WTC11 (cell line): ENCODE data around the gene SYNC. TPM values are rescaled to one million over a fixed set of nuclear protein-coding genes. Genes with fewer than 3 reads are reported as not detected.
A peak's percentile ranks its signal among the peaks of the same experiment; 100 is the strongest.

Experiments used
- ATAC-seq: fragments of 200-7000 bp; cut with Tn5 transposase; 2 replicates; pipeline ENCODE4 v1.10.0; 2021; ENCODE audit warnings: mild to moderate bottlenecking, moderate library complexity
- CTCF ChIA-PET: fragments of 300-600 bp; sonication (Branson Sonifier 250); formaldehyde crosslinking; loops from one replicate; lab custom pipeline; 2021; ENCODE audit warnings: antibody characterized with exemption; lab: Charles Lee
- POLR2A ChIA-PET: fragments of 350-600 bp; sonication (Branson Sonifier 250); formaldehyde crosslinking; loops from one replicate; lab custom pipeline; 2021; ENCODE audit warnings: antibody characterized with exemption; lab: Charles Lee
- DNase-seq: peaks from one replicate; pipeline ENCODE4 v3.0.0; 2021; ENCODE audit warnings: low spot score
- H3K27ac Mint-ChIP-seq: 2 replicates; pipeline ENCODE4 v1.8.0; 2021; ENCODE audit warnings: mixed read lengths
- H3K27me3 Mint-ChIP-seq: 2 replicates; pipeline ENCODE4 v1.8.0; 2021; ENCODE audit warnings: low read depth, mild to moderate bottlenecking, moderate library complexity, mixed read lengths
- H3K36me3 Mint-ChIP-seq: 2 replicates; pipeline ENCODE4 v1.8.0; 2021; ENCODE audit warnings: mixed read lengths
- H3K4me1 Mint-ChIP-seq: 2 replicates; pipeline ENCODE4 v1.8.0; 2022; ENCODE audit warnings: mixed read lengths
- H3K4me3 Mint-ChIP-seq: 2 replicates; pipeline ENCODE4 v1.8.0; 2021; ENCODE audit warnings: mild to moderate bottlenecking, moderate library complexity, mixed read lengths
- H3K9me3 Mint-ChIP-seq: 2 replicates; pipeline ENCODE4 v1.8.0; 2021; ENCODE audit warnings: mixed read lengths
- ATF1 ChIP-seq: sonication (generic); formaldehyde crosslinking; IDR thresholded peaks from 2 replicates; pipeline ENCODE4 v1.8.1; 2023; ENCODE audit warnings: mild to moderate bottlenecking, moderate library complexity, missing genetic modification reagents
- GRHL2 ChIP-seq: fragments of 250-450 bp; sonication (Bioruptor Pico); IDR thresholded peaks from 2 replicates; pipeline ENCODE4 v1.8.0; 2022; ENCODE audit warnings: mild to moderate bottlenecking, moderate library complexity; ENCODE audit not compliant: insufficient replicate concordance, severe bottlenecking
- JAZF1 ChIP-seq: fragments of 250-450 bp; sonication (Bioruptor Pico); IDR thresholded peaks from 2 replicates; pipeline ENCODE4 v1.9.0; 2021; ENCODE audit warnings: moderate library complexity, mild to moderate bottlenecking, inconsistent platforms
- SMAD3 ChIP-seq: sonication (generic); formaldehyde crosslinking; IDR thresholded peaks from 2 replicates; pipeline ENCODE4 v1.8.0; 2022; ENCODE audit warnings: missing genetic modification reagents, mild to moderate bottlenecking, borderline replicate concordance
- SOX15 ChIP-seq: fragments of 250-450 bp; sonication (Bioruptor Pico); IDR thresholded peaks from 2 replicates; pipeline ENCODE4 v1.9.0; 2021; ENCODE audit warnings: mild to moderate bottlenecking
- TCF7 ChIP-seq: sonication (generic); formaldehyde crosslinking; IDR thresholded peaks from 2 replicates; pipeline ENCODE4 v1.8.0; 2022; ENCODE audit warnings: mild to moderate bottlenecking, low read depth, missing genetic modification reagents, moderate library complexity
- TEAD1 ChIP-seq: sonication (generic); formaldehyde crosslinking; IDR thresholded peaks from 2 replicates; pipeline ENCODE4 v1.8.0; 2022; ENCODE audit warnings: mild to moderate bottlenecking, missing genetic modification reagents
- ZNF423 ChIP-seq: fragments of 250-450 bp; sonication (Bioruptor Pico); IDR thresholded peaks from 2 replicates; pipeline ENCODE4 v2.1.2; 2022; ENCODE audit warnings: mild to moderate bottlenecking, moderate library complexity
- total RNA-seq: library from RNA; stranded (reverse); gene quantifications from 3 replicates; pipeline ENCODE4 v1.2.3, GENCODE V29; 2021
- TF ChIP-seq, protein P1 (sequence below): sonication (generic); formaldehyde crosslinking; conservative IDR thresholded peaks from 2 replicates; pipeline ENCODE4 v1.8.1; 2023; ENCODE audit warnings: mild to moderate bottlenecking, low read depth, missing genetic modification reagents, moderate library complexity
- TF ChIP-seq, protein P2 (sequence below): sonication (generic); formaldehyde crosslinking; IDR thresholded peaks from 2 replicates; pipeline ENCODE4 v1.8.0; 2023; ENCODE audit warnings: mild to moderate bottlenecking, missing genetic modification reagents
- TF ChIP-seq, protein P3 (sequence below): fragments of 250-450 bp; sonication (Bioruptor Pico); IDR thresholded peaks from 2 replicates; pipeline ENCODE4 v1.9.0; 2021; ENCODE audit warnings: mild to moderate bottlenecking, borderline replicate concordance
- TF ChIP-seq, protein P4 (sequence below): fragments of 250-450 bp; sonication (Bioruptor Pico); IDR thresholded peaks from 2 replicates; pipeline ENCODE4 v1.8.0; 2021; ENCODE audit warnings: mild to moderate bottlenecking

The SYNC gene
- total RNA-seq, 1 experiment from 2014 or later = 0.09 TPM

DNA sequence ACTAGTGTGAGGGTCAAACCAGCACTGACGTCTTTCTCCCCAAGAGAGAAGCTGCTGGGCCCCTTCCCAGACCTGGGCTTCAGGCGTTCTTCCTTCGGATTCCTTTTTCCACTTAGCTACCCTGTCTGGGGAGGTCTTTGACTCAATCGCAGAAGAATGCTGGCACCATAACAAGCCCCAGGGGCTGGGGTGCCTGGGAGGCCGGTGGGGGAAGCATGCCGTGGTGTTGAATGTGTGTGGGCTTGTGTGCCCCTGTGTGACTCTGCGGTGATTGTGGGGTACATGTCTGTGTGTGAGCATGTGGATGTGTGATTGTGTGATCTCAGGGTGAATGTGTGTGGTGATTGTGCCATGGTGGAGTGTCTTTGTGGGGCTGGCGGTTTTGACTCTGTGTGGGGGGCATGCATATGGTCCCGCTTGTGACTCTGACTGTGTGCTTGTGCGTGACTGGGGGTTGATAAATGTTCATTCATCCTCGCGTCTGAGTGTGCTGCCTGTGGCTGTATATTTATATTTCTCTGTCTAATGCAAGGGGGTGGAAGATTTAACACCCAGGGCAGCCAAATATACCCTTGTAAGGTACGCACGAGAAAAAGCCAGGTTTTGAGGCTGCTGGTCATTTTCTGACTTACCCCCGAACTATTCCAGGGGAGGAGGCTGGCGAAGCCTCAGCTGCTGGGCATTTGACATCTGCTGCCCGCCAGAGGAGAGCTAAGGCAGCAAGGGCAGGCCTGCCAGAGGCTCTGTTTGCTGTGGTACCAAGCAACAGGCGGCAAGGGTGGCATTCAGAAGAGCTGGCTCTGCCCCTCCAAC is 1.1 kb upstream of the SYNC start:
- DNase-seq (no peak), ATAC-seq (peak; percentile 24)
- TF ChIP-seq, protein P1, sequence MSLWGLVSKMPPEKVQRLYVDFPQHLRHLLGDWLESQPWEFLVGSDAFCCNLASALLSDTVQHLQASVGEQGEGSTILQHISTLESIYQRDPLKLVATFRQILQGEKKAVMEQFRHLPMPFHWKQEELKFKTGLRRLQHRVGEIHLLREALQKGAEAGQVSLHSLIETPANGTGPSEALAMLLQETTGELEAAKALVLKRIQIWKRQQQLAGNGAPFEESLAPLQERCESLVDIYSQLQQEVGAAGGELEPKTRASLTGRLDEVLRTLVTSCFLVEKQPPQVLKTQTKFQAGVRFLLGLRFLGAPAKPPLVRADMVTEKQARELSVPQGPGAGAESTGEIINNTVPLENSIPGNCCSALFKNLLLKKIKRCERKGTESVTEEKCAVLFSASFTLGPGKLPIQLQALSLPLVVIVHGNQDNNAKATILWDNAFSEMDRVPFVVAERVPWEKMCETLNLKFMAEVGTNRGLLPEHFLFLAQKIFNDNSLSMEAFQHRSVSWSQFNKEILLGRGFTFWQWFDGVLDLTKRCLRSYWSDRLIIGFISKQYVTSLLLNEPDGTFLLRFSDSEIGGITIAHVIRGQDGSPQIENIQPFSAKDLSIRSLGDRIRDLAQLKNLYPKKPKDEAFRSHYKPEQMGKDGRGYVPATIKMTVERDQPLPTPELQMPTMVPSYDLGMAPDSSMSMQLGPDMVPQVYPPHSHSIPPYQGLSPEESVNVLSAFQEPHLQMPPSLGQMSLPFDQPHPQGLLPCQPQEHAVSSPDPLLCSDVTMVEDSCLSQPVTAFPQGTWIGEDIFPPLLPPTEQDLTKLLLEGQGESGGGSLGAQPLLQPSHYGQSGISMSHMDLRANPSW (CRISPR knock-in tag) = no peak
- no peak for TF ChIP-seq TCF7 (CRISPR knock-in tag)
- TF ChIP-seq, protein P2, sequence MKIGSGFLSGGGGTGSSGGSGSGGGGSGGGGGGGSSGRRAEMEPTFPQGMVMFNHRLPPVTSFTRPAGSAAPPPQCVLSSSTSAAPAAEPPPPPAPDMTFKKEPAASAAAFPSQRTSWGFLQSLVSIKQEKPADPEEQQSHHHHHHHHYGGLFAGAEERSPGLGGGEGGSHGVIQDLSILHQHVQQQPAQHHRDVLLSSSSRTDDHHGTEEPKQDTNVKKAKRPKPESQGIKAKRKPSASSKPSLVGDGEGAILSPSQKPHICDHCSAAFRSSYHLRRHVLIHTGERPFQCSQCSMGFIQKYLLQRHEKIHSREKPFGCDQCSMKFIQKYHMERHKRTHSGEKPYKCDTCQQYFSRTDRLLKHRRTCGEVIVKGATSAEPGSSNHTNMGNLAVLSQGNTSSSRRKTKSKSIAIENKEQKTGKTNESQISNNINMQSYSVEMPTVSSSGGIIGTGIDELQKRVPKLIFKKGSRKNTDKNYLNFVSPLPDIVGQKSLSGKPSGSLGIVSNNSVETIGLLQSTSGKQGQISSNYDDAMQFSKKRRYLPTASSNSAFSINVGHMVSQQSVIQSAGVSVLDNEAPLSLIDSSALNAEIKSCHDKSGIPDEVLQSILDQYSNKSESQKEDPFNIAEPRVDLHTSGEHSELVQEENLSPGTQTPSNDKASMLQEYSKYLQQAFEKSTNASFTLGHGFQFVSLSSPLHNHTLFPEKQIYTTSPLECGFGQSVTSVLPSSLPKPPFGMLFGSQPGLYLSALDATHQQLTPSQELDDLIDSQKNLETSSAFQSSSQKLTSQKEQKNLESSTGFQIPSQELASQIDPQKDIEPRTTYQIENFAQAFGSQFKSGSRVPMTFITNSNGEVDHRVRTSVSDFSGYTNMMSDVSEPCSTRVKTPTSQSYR (CRISPR knock-in tag) = no peak
- TF ChIP-seq ATF1 (CRISPR knock-in tag) = no peak
- no peak for TF ChIP-seq SOX15
- ChIA-PET CTCF (interaction anchor here (1.6 to 3.6 kb wide), 3 partner anchors 8 to 183 kb away, joined by 6 to 43 read pairs (median 19); no protein-coding TSS in a partner anchor), POLR2A (interaction anchor here (0.9 kb wide), 1 partner anchor 15 kb away, joined by 3 read pairs; no protein-coding TSS in a partner anchor)
- H3K4me3 Mint-ChIP-seq = peak overlapping the region; percentile 68
- no peak overlapping the region for H3K27ac Mint-ChIP-seq
- no peaks in the 10 kb centered on the region for H3K36me3 Mint-ChIP-seq
- H3K27me3 Mint-ChIP-seq = peaks cover 59% of the 10 kb centered on the region
- H3K9me3 Mint-ChIP-seq = no peaks in the 10 kb centered on the region
- H3K4me1 Mint-ChIP-seq = peaks cover 11% of the 10 kb centered on the region

DNA sequence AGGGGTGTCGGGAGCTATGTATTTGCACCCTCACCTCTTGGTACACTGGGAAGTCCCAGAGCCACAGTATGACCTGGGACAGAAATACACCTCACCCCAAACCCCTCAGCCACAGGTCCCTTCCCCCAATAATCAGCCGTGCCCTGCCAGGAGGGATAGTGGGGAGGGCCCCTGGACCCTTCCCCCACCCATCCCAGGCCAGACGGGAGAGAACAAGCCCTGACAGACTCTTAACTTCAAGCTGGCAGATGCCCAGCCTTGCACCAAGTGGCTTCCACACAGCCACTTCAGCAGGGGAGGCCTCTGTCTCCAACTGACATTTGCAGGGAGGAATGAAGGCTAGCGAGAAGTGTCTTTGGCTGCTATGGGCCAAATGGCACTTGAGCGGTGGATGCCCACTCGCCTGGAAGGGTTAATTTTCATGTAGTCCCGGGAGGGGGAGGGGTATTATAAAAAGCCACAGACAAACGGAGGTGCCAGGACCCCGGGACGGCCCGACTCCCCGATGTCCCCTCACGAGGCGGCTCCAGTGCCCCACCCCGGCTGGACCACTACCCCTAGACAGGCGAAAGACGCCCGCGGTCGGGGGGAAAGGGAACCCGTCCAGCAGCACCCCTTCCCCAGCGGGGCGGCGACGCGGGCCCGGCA is 495 bp downstream of the SYNC start:
- DNase-seq (no peak), ATAC-seq (peak; percentile 33)
- Mint-ChIP-seq H3K4me1 (peaks cover 13% of the 10 kb centered on the region), H3K4me3 (peak overlapping the region; percentile 70), H3K27ac (no peak overlapping the region), H3K27me3 (peaks cover 55% of the 10 kb centered on the region), H3K9me3 (no peaks in the 10 kb centered on the region), H3K36me3 (no peaks in the 10 kb centered on the region)
- TF ChIP-seq JAZF1 (CRISPR knock-in tag) (no peak), ZNF423 (CRISPR knock-in tag) (0 out of 2 replicates have a peak, but pooled peaks have one; percentile 21)
- POLR2A ChIA-PET = interaction anchor here (1.2 kb wide), 1 partner anchor 71 kb away, joined by 4 read pairs; no protein-coding TSS in a partner anchor
- CTCF ChIA-PET = interaction anchor here (0.7 to 3.6 kb wide), 6 partner anchors 10 to 301 kb away, joined by 3 to 43 read pairs (median 4); no protein-coding TSS in a partner anchor

DNA sequence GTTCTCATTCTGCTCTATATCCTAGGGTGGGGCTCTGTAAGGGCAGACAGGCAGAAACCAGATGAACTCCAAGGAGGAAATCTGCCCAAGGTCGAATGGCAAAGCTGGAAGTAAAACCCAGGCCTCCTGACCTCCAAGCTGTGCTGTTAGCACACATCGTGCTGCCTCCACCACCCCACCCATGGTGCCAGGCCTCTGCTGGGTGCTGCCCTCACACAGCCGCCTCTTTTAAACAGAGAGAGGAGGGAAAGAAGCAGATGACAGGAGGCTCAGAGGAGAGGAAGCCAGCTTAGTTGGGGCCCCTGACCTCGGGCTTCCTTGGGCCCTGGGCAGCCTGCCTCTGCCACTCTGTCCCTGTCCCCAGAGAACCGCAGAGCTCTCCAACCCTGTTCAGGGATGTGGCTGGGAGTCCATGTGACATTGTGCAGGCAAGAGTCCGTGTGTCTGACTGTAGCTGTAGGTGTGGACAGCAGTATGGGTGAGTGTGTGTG is 1.1 kb downstream of the SYNC start:
- ATAC-seq (no peak), DNase-seq (no peak)
- POLR2A ChIA-PET = interaction anchor here (1.2 kb wide), 1 partner anchor 71 kb away, joined by 4 read pairs; no protein-coding TSS in a partner anchor
- H3K9me3 Mint-ChIP-seq = no peaks in the 10 kb centered on the region
- H3K27me3 Mint-ChIP-seq = peaks cover 53% of the 10 kb centered on the region
- CTCF ChIA-PET = interaction anchor here (0.9 to 3.6 kb wide), 5 partner anchors 11 to 300 kb away, joined by 3 to 43 read pairs (median 3); no protein-coding TSS in a partner anchor
- peak overlapping the region; percentile 70 for H3K4me3 Mint-ChIP-seq
- peaks cover 13% of the 10 kb centered on the region for H3K4me1 Mint-ChIP-seq
- H3K36me3 Mint-ChIP-seq = no peaks in the 10 kb centered on the region
- H3K27ac Mint-ChIP-seq = no peak overlapping the region
- TF ChIP-seq, protein P2 (CRISPR knock-in tag) = no peak
- TF ChIP-seq GRHL2 (CRISPR knock-in tag) (no peak), TEAD1 (CRISPR knock-in tag) (no peak), SMAD3 (CRISPR knock-in tag) (no peak)
- TF ChIP-seq, protein P3, sequence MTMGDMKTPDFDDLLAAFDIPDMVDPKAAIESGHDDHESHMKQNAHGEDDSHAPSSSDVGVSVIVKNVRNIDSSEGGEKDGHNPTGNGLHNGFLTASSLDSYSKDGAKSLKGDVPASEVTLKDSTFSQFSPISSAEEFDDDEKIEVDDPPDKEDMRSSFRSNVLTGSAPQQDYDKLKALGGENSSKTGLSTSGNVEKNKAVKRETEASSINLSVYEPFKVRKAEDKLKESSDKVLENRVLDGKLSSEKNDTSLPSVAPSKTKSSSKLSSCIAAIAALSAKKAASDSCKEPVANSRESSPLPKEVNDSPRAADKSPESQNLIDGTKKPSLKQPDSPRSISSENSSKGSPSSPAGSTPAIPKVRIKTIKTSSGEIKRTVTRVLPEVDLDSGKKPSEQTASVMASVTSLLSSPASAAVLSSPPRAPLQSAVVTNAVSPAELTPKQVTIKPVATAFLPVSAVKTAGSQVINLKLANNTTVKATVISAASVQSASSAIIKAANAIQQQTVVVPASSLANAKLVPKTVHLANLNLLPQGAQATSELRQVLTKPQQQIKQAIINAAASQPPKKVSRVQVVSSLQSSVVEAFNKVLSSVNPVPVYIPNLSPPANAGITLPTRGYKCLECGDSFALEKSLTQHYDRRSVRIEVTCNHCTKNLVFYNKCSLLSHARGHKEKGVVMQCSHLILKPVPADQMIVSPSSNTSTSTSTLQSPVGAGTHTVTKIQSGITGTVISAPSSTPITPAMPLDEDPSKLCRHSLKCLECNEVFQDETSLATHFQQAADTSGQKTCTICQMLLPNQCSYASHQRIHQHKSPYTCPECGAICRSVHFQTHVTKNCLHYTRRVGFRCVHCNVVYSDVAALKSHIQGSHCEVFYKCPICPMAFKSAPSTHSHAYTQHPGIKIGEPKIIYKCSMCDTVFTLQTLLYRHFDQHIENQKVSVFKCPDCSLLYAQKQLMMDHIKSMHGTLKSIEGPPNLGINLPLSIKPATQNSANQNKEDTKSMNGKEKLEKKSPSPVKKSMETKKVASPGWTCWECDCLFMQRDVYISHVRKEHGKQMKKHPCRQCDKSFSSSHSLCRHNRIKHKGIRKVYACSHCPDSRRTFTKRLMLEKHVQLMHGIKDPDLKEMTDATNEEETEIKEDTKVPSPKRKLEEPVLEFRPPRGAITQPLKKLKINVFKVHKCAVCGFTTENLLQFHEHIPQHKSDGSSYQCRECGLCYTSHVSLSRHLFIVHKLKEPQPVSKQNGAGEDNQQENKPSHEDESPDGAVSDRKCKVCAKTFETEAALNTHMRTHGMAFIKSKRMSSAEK (CRISPR knock-in tag) = no peak
- TF ChIP-seq, protein P4, sequence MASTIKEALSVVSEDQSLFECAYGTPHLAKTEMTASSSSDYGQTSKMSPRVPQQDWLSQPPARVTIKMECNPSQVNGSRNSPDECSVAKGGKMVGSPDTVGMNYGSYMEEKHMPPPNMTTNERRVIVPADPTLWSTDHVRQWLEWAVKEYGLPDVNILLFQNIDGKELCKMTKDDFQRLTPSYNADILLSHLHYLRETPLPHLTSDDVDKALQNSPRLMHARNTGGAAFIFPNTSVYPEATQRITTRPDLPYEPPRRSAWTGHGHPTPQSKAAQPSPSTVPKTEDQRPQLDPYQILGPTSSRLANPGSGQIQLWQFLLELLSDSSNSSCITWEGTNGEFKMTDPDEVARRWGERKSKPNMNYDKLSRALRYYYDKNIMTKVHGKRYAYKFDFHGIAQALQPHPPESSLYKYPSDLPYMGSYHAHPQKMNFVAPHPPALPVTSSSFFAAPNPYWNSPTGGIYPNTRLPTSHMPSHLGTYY (CRISPR knock-in tag) = no peak
